ENCODE results near the gene MAP1LC3B.
"Not testable (repeated sequence)": the region's sequence is repeated elsewhere in the genome, so short reads cannot be mapped to it uniquely, and the experiment has no call there.

MAP1LC3B gene

DNA sequence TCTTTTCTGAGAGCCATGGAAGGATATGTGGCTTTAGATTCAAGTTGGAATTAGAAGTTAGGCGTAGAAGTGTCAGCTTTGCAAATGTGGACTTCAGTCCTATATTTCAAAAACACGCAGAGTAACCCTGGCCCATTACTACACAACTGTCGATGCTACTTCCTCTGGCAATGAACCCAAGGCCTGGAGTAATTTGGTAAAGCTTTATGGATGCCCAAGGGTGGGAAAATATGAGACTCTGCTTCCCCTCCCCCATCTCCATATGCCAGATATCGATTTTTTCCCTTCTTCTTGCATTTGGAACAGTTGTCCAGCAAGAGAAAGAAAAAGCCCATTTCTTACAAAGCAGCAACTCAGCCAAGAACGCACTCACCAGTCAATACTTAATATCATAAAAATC is 2.9 kb upstream of the MAP1LC3B start:
- TF ChIP-seq, protein P1, sequence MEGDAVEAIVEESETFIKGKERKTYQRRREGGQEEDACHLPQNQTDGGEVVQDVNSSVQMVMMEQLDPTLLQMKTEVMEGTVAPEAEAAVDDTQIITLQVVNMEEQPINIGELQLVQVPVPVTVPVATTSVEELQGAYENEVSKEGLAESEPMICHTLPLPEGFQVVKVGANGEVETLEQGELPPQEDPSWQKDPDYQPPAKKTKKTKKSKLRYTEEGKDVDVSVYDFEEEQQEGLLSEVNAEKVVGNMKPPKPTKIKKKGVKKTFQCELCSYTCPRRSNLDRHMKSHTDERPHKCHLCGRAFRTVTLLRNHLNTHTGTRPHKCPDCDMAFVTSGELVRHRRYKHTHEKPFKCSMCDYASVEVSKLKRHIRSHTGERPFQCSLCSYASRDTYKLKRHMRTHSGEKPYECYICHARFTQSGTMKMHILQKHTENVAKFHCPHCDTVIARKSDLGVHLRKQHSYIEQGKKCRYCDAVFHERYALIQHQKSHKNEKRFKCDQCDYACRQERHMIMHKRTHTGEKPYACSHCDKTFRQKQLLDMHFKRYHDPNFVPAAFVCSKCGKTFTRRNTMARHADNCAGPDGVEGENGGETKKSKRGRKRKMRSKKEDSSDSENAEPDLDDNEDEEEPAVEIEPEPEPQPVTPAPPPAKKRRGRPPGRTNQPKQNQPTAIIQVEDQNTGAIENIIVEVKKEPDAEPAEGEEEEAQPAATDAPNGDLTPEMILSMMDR (IDR thresholded peaks at IDR 0.05), result no peak
- DNase-seq (ENCODE audit: low spot score), result peak; percentile 29
- H3K27ac ChIP-seq, result peak overlapping the region in 1 of 2 donors; percentile 94
- H3K4me3 ChIP-seq, result no peak overlapping the region

DNA sequence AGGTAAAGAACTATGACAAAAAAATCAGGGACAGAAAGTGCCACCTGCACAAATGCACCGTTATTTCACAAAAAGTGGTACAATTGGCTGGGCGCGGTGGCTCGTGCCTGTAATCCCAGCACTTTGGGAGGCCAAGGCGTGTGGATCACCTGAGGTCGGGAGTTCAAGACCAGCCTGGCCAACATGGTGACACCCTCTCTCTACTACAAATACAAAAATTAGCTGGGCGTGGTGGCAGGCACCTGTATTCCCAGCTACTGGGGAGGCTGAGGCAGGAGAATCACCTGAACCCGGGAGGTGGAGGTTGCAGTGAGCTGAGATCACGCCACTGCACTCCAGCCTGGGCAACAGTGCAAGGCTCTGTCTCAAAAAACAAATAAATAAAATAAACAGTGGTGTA is 2.2 kb upstream of the MAP1LC3B start:
- DNase-seq (ENCODE audit: low spot score); H3K27ac ChIP-seq: not testable (repeated sequence)

GRCh38 chr16:87390641-87391323 is 1.4 kb upstream of the MAP1LC3B start:
- Histone ChIP-seq H3K27ac (peak overlapping the region; percentile 97 to 98), H3K4me3 (no peak overlapping the region)
- TF ChIP-seq, protein P1 (IDR thresholded peaks at IDR 0.05), result no peak
- peak; percentile 72 for DNase-seq (ENCODE audit: low spot score)

More for the DNA sequence above, 2.2 kb upstream of the MAP1LC3B start:
- H3K4me3 ChIP-seq, result not testable (repeated sequence)

DNA sequence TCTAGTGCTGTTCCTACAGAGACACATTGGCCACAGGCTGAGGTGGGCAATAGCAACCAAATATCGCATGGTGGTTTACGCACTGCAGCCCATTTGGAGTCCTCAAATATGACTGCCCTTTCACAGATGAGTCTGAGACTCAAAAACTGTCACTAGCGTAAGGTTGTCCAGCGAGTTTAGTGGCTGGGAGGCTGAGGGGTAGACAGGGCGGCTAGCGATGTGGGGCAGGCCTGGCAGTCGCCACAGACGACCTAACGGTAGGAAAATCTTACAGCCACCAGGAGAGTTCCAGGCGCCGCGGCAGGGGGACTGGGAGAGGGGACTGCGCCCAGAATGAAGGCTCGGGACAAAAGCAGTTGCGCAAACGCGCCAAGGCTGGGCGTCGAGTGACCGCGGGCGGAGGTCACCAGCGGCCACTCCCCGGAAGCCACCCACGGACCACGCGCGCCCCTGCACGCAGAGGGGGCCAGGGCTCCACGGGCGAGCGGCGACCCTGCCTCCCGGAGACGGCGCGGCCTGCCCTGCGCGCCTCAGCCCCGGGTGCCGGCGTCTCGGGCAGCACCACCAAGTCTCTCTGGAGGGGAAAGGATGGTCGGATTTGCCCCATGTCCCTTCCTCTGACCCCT is 699 bp upstream of the MAP1LC3B start:
- H3K27ac ChIP-seq, result peak overlapping the region; percentile 97 to 98
- peak overlapping the region; percentile 90 for H3K4me3 ChIP-seq
- TF ChIP-seq, protein P1 (IDR thresholded peaks at IDR 0.05), result no peak
- no peak for DNase-seq (ENCODE audit: low spot score)

DNA sequence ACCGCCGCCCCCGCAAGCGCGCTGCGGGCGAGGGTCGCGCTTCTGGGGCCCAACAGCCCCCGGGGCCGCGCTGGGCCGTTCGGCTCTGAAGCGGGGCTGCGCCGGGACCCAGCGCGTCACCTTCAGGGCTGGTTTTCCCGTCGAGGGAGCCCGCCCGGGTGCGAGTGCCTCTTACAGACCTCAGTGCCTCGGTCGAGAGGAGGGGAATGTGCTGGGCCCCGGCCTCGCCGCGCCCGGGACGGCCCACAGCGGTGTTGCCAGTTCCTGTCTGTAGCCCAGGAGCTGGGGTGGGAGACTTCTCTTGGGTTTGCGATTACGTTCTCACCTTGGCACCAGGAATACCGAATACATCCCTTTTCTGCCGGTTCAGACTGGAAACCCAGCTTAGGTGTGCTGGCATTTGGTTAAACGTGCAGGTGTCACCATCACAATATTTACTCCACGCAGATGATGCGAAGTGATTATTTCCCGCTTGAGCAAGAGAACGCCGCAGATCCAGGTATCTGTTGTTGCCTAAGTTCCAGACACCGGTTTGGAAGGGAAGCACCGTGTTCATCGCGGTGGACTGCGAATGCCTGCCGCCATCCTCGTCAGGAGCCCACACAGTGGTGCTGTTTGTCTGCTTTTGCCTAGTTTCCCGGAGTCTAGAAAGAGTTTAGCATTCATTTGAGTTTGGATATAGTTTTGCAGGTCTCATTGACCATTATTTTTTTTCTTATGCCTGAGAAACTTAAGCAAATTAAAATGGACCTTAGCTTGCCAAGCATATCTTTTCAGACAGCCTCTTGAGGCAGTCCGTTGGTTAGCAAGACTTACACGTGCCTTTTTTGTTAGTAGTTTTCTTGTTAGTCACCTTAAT is 914 bp downstream of the MAP1LC3B start:
- TF ChIP-seq, protein P1 (IDR thresholded peaks at IDR 0.05), result peak; percentile 33
- DNase-seq (ENCODE audit: low spot score), result peak; percentile 73
- peak overlapping the region; percentile 97 to 98 for H3K27ac ChIP-seq
- peak overlapping the region; percentile 90 for H3K4me3 ChIP-seq

DNA sequence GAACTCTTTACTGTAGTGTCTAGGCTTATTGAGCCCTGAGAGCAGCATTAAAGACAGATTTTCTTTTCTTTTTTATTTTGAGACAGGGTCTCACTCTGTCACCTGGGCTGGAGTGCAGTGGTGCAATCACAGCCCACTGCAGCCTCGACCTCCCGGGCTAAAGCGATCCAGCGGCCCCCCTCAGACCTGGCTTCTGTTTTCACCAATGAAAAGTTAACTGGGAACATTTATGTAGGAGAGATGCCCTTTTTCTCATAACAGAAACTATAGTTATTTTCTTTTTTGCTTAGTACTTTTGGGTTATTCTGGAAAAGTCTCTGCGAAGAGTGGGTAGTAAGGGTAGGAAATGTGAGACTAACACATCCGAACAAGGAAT is 1.5 kb downstream of the MAP1LC3B start:
- peak; percentile 52 for DNase-seq (ENCODE audit: low spot score)
- TF ChIP-seq, protein P1 (IDR thresholded peaks at IDR 0.05), result no peak
- peak overlapping the region; percentile 90 for H3K4me3 ChIP-seq
- no peak overlapping the region for H3K27ac ChIP-seq

DNA sequence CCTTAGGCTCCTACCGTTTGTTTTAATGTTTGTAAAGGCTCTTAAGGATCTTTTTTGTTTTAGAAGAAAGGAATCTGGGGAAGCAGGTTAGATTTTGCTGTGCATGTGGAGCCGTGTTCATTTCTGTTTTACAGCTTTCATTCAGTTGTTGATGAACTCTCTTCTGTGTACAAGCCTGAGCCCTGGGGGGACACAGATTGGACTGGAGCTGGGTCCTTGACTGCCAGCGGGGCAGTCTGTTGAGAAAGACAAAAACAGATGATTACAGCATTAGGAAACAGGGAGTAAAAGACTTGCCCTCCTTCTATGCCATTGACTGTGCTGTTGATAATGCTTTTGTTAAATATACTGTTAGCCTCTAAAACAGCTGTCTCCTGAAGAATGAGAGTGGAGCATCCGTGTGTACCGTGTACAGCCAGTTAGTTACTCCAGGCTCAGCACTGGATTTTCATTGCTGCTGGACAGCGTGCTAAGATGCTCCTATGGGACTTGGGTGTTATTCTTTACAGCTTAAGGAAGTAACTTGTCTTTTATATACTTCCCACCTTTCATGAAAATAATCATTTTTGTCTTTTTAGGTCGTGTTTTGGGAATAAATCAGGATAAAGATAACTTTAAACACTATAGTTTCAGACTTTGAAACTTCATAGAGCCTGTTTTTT is 3.2 kb downstream of the MAP1LC3B start:
- no peak for DNase-seq (ENCODE audit: low spot score)
- no peak overlapping the region for H3K27ac ChIP-seq
- TF ChIP-seq, protein P1 (IDR thresholded peaks at IDR 0.05), result no peak
- H3K4me3 ChIP-seq, result no peak overlapping the region
